CD4-positive, alpha-beta T cell treated with Interferon gamma for 1 hour (primary cell): ENCODE measurements around the gene TRPV3.
"Not testable (repeated sequence)": the region's sequence is repeated elsewhere in the genome, so short reads cannot be mapped to it uniquely, and the experiment has no call there.

ENCODE experiments used
- DNase-seq: peaks from one replicate; pipeline ENCODE4 v3.0.0-alpha.2; 2020

TRPV3 gene

DNA sequence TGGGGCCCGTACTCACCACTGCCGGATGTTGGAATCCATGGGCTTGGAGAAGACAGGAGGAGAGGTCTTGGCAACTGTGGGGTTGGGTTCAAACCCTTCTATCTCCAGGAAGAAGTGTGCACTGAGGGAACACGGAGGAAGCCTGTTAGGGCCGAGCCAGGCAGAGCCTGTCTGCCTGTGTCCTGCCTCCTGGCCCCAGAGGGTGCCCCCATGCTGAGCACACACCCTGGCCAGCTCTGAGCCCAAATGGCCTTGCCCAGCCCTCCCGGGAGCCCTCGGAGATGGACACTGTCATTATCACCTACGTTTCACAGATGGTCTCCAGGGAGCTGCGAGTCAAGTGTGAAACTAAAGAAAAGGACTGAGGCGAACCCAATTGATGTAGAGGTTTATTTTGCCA, 12.5 kb downstream of the TRPV3 start:
- DNase-seq, result no peak

- DNase-seq, result no peak
Measured at GRCh38 chr17:3544365-3544764, 13.2 kb downstream of the TRPV3 start.

GRCh38 chr17:3543453-3543852, 14.2 kb downstream of the TRPV3 start:
- no peak for DNase-seq

GRCh38 chr17:3542410-3543088, 15.1 kb downstream of the TRPV3 start:
- DNase-seq, result no peak

DNA sequence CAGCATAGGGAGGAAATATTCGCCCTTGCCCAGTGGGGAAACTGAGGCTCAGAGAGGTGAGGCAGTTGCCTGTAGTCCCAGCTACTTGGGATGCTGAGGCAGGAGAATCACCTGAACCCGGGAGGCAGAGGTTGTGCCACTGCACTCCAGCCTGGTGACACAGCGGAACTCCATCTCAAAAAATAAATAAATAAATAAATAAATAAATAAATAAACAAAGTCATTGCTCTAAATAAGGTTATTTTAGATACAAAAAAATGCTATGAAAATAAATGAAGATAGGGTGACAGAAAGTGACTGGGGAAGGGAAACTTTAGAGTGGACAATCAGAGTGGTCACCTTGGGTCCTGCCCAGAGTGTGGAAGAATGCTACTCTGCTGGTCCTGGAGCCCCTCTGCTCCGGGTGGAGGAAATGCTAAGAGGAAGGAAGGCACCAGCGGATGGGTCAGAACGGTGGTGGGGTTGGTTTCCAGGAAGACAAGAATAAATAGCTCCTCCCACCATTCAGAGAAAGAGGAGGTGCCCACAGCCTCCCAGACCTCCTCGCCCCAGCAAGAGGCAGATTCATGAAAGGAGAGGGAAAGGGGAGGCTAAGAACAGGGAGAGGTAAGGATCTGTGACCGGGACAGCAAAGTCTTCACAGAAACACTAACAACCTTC, 17.6 kb downstream of the TRPV3 start:
- no peak for DNase-seq

DNA sequence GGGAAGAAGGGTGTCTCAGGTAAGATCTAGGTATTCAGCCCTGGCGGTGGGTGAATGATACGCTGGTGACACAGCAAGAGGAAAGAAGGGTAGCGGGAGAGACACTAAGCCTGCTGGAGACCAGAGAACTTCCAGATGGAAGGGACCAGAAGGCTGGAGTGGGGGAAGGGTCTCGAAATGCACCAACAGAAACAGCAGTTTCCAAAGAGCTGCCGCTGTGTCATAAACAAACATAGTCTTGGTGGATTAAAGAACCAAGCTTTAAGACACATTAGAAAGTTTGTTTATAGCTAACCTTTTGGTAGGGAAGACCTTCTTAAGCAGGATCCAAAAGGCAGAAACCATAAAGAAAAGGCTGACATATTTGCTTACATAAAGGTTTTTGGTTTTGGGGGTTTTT, 20.9 kb downstream of the TRPV3 start:
- no peak for DNase-seq

- DNase-seq, result peak; percentile 54
Measured at GRCh38 chr17:3535253-3535995, 22.2 kb downstream of the TRPV3 start.

- no peak for DNase-seq
Measured at GRCh38 chr17:3534881-3535252, 22.7 kb downstream of the TRPV3 start.

- no peak for DNase-seq
Measured at GRCh38 chr17:3533752-3534151, 23.9 kb downstream of the TRPV3 start.

DNA sequence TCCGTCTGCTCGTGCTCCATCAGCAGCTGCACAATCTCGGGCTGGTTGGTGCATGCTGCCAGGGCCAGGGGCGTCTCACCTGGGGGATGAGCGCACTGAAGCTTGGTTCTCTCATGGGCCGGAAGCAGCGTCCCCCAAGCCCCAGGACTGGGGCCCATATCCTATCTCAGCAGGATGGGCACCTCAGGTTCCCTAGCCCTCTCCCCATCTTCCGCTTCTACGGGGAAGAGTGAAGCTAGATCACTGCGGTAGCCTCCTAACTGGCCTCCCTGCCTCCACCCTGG, 24.8 kb downstream of the TRPV3 start:
- DNase-seq, result no peak

- DNase-seq, result no peak
Measured at GRCh38 chr17:3532106-3532858, 25.3 kb downstream of the TRPV3 start.

DNA sequence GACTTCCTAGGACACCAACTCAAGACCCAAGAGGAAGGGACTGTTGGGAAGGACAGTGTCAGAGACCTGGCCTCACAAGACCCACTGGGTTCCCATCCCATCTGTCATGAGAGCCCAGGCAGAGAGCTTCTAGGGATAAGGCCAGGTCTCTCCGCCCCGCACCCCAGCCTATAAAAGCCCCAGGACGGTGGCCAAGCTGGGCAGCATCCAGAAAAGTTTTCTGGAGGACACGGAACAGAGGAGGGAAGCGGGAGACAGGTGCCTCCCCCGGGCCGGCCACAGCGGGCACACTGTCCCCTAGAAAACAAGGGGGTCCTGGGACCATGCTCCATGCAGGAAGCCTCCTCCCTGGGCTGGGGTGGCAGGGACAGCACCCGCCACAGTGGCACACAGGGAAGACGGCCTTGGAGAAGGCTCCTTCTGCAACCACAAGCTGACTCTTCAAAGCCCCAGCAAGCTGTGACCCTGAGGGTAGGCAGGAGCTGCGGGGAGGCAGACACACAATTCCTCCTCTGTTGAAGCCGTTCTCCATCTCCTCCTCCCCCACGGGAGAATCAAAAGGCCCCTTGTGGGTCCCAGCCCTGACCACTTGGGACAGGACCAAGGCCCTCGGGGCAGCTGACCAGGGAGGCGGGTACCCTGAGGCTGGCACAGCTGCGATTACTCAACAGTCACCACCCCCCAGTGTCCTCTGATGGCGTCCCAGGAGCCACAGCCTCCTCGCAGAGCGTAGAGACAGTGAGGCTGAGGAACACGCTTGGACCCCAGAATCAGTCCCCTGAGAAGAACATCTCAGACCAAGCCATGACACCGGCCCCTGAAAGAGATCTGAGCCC, 26.1 kb downstream of the TRPV3 start:
- no peak for DNase-seq

DNA sequence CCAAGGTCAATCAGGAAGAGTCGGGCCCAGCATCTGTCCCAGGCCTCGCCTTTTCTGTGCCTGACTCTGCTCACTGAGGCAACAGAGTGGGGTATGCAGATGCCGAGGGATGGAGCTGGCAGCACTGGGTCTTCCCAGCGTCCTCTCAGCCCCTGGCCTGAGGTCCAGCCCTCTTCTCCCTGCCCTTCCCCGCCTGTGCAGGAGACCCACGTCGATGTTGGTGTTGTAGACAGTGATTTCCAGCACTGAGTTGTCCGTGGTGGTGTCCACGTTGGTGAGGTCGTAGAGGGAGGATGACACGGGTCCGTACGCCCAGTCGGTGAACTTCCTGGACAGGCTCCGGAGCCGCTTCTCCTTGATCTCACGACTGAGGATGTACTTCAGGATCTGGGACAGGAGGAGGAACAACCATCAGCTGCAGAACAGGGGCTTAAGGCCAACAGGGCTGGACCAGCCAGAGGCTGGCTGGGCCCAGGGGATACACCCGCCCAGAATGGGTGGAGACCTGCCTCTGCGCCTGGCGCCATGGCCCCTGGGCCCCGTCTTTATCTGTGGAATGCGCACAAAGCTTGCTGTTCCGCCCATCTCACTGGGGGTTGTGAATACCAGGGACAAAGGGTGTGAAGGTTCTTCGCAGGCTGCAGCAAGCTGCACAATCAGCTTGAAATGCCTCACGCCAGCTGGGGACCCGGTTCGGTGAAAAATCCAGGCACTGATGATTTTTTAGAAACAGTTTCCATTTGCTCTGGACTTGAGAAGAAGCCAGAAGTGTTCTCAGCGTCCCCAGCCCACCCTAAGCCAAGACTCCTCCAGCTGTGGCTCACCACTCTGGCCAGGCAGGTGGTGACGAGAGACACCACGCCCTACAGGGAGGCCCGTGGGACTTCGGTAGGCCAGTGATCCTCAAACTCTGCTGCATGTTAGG, 27.5 kb downstream of the TRPV3 start:
- DNase-seq, result no peak

DNA sequence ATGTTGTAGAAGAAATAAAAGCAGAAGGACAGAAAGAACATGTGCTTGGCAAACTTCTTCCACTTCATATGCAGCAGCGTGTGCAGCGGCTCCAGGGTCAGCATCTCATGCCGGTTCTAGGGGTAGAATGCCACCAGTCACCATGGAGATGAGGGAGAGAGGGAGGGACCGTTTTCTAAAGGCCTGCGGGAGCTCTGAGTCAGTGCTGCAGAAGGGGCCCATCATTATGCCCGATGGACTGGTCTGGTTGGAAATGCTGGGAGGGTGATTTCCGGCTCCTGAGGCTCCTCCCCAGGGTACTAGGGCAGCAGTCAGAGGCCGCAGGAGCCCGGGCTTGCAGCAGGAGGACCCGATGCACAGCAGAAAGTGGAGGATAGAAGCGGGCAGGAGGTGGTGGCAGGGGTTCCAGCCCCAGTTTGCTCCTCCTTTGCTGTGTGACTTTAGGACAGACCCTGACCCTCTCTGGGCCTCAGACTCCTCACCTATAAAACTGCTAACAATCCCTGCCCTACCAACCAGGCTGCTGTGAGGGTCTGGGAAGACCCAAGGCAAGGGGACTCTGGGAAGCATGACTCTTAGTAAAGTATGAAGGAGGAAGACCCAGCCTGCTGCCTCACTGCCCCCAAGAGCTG, 28.6 kb downstream of the TRPV3 start:
- DNase-seq, result no peak

- DNase-seq, result no peak
Measured at GRCh38 chr17:3528403-3528851, 29.2 kb downstream of the TRPV3 start.

DNA sequence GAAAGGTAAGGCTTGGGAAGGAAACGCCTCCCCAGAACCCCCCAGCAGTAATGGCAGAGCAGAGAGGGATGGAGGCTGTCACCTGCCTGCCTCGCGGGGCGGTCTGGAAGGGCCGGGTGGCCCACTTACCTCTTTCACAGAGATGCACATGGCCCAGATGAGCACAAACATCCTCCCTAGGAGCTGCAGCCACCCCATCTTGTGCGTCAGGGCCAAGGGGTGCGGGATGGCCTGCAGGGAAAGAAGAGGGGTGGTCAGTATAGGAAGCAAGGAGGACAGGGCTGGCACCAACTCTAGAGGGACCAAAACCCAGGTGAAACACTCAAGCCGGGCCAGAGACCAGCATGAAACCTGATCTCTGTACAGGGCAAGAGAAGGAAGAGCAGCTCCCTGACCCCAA, 29.7 kb downstream of the TRPV3 start:
- no peak for DNase-seq

DNA sequence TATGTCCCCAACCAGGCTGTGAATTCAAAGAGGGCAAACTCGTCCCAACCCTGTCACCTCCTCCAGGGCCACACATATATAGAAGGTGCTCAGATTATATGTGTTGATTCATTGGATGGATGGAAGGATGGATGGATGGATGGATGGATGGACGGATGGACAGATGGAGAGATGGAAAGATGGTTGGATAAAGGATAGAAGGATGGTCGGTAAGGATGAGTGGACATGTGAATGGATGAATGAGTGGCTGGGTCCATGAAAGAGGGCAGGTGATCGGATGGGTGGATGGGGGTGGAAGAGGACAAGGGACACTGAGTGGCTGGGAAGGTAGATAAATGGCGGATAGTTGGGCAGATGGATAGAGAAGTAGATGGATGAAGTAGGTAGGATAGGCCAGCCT, 30.1 kb downstream of the TRPV3 start:
- no peak for DNase-seq

DNA sequence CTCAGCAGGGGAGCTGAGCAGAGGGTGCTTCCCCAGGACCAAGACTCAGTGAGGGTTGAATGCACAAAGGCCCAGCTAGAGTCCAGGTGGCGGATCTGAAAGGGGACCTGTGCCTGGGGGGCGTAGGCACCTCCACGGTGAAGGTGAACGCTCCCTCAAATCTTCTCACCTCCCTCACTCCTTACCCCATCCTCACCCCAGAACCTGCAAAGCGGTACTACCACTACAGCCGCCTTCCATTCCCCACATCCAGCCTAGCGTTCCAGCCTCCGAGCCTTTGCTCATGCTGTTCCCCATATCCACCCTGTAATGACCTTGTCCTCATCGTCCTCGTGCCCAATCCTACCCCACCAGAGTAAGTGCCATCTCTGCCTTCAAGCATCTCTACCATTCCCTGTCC, 30.6 kb downstream of the TRPV3 start:
- DNase-seq, result no peak

DNA sequence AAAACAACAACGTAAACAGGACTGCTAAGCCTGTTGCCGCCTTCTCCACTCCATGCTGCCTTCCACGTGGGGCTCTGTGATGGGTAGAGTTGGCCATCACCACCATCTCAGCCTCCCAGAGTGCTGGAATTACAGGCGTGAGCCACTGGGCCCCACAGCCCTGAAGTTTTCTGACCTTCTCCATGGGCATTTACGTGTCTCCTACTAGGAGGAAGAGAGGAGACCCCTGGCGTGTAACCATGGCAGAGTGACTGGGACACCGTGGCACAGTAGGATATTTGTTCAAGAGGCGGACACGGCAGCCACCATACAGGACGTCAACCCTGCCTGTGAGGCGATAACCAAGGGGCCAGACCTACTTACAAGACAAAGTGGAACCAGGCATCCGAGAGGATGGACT, 31.1 kb downstream of the TRPV3 start:
- DNase-seq, result no peak

GRCh38 chr17:3524024-3524423, 33.6 kb downstream of the TRPV3 start:
- DNase-seq, result no peak

GRCh38 chr17:3519472-3519871, 38.1 kb downstream of the TRPV3 start:
- DNase-seq, result not testable (repeated sequence)
